Sigmoid colon (tissue), 3 donors: ENCODE data around the gene PRH1.

Experiments used
- POLR2A ChIP-seq, 2 donors: fragments of 450-650 bp; IDR thresholded peaks; one replicate each; pipeline ENCODE4 v1.6.1; 2016; ENCODE audit warnings: antibody characterized with exemption in 2 of 2, mild to moderate bottlenecking in 2 of 2, moderate library complexity in 2 of 2
- TF ChIP-seq, protein P1 (sequence below), 4 experiments: fragments of 450-650 bp in 3 of 4; fragments of 200-600 bp in 1 of 4; IDR thresholded peaks; one replicate each; pipeline ENCODE4 v1.5.1; 2016 to 2019; ENCODE audit warnings: antibody characterized with exemption in 4 of 4, mild to moderate bottlenecking in 3 of 4, moderate library complexity in 2 of 4

DNA sequence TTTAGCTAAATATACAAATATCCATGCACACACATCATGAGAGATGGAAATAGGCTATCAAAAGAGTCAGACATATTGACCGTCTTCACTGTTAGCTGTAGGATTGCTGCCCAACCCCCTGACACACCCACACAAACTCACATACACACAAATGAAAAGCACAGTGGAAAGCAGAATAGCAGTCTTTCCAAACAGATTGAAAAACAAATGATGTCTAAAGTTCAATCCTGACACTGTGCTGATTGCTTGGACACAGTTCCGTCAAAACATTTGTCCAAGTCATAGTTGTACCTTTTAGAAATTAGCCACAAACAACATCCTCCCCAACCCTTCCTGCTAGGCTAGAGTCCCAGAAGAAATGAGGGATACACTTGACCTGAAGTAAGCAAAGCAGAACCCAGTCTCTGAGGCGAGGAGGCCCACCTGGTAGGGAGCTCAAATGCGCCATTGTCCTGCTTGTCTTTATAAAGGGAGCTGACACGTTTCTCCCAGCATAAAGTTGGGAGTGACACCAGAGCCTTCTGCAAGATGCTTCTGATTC lies 44.8 kb upstream of the PRH1 start, which contains the start of gene PRH2:
- TF ChIP-seq, protein P1, sequence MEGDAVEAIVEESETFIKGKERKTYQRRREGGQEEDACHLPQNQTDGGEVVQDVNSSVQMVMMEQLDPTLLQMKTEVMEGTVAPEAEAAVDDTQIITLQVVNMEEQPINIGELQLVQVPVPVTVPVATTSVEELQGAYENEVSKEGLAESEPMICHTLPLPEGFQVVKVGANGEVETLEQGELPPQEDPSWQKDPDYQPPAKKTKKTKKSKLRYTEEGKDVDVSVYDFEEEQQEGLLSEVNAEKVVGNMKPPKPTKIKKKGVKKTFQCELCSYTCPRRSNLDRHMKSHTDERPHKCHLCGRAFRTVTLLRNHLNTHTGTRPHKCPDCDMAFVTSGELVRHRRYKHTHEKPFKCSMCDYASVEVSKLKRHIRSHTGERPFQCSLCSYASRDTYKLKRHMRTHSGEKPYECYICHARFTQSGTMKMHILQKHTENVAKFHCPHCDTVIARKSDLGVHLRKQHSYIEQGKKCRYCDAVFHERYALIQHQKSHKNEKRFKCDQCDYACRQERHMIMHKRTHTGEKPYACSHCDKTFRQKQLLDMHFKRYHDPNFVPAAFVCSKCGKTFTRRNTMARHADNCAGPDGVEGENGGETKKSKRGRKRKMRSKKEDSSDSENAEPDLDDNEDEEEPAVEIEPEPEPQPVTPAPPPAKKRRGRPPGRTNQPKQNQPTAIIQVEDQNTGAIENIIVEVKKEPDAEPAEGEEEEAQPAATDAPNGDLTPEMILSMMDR (IDR thresholded peaks at IDR 0.05), result no peak
- TF ChIP-seq POLR2A (IDR thresholded peaks at IDR 0.05), result no peak
